Stimulated activated CD8-positive, alpha-beta memory T cell treated with anti-CD3 and anti-CD28 coated beads, Interleukin-7, amount 100 ng/mL, for 1 hour (primary cell): ENCODE results near the gene SLC26A1.

ENCODE experiments used
- DNase-seq, 2 donors: peaks; one replicate each; pipeline ENCODE4 v3.0.0-alpha.2; 2020; ENCODE audit warnings: low read depth in 2 of 2

The SLC26A1 gene

GRCh38 chr4:965766-966134, 27.5 kb downstream of the SLC26A1 start:
- DNase-seq, result no peak

- no peak for DNase-seq
Observed at GRCh38 chr4:965048-965765, 28.0 kb downstream of the SLC26A1 start.

- no peak for DNase-seq
Observed at GRCh38 chr4:964346-965025, 28.7 kb downstream of the SLC26A1 start.

- DNase-seq, result no peak
Observed at GRCh38 chr4:963276-964225, 29.7 kb downstream of the SLC26A1 start.

- no peak for DNase-seq
Observed at GRCh38 chr4:962231-963208, 30.7 kb downstream of the SLC26A1 start.

GRCh38 chr4:961351-962230, 31.6 kb downstream of the SLC26A1 start:
- DNase-seq, result no peak

GRCh38 chr4:960636-961350, 32.4 kb downstream of the SLC26A1 start:
- no peak for DNase-seq

- no peak for DNase-seq
Observed at GRCh38 chr4:960140-960635, 33.0 kb downstream of the SLC26A1 start.

GRCh38 chr4:959338-960139, 33.7 kb downstream of the SLC26A1 start:
- DNase-seq, result no peak

- DNase-seq, result no peak
Observed at GRCh38 chr4:958696-959337, 34.4 kb downstream of the SLC26A1 start.

- DNase-seq, result no peak
Observed at GRCh38 chr4:958314-958665, 34.9 kb downstream of the SLC26A1 start.

- DNase-seq, result no peak
Observed at GRCh38 chr4:957581-958313, 35.5 kb downstream of the SLC26A1 start.

GRCh38 chr4:957231-957580, 36.0 kb downstream of the SLC26A1 start:
- no peak for DNase-seq

- DNase-seq, result no peak
Observed at GRCh38 chr4:956531-957230, 36.5 kb downstream of the SLC26A1 start.

- no peak for DNase-seq
Observed at GRCh38 chr4:955931-956381, 37.2 kb downstream of the SLC26A1 start.

- DNase-seq, result no peak
Observed at GRCh38 chr4:955161-955921, 37.9 kb downstream of the SLC26A1 start.
